ENCODE results near the gene EVI5.

Gene EVI5

DNA sequence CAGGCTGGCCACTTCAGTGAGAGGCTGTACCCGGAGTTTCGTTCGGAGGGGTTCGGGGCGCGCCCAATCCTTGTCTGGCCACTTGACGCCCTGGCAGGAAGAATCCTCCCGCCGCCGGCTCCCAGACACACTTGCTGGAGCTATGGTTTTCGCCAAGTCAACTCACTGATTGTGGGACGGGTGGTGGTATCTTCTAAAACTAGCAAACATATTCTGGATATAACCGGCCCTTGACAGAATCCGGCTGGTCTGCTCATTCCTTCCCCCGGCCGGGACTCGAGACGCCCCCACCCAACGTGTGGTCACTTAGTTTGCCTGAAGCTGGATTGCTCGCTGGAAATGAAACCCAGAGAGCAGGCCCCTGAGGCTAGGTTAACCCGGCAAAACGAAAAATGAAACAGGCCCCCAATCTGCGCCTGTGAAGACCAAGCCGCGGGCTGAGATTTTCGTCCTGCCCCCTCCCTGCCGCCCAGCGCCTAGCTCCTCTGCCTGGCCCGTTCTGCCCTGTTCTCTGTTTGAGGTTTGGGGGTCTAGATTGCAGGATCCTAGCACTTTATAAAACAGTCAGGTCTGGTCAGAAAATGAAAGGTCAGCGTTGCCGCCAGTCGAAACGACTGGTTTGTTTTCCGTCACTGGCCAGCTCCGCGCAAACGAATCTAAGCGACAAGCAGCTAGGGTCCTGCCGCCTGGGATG lies 302.8 kb downstream of the EVI5 start:
- peak; percentile 36 for DNase-seq

DNA sequence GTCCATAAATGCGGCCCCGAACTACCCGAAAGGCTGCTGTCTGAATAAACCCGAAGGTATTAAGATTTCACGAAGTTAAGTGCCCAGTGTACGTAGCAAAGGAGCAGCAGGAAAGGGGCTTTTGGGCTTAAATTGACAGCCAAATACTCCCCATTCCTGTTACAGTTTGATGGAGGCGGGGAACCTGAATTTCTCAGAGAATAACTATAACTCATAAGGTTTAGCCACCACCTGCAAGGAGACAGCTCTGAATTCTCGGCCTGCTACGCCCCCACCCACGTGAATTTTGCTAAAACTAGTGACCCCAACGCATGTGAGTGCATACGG lies 303.3 kb downstream of the EVI5 start:
- no peak for DNase-seq

DNA sequence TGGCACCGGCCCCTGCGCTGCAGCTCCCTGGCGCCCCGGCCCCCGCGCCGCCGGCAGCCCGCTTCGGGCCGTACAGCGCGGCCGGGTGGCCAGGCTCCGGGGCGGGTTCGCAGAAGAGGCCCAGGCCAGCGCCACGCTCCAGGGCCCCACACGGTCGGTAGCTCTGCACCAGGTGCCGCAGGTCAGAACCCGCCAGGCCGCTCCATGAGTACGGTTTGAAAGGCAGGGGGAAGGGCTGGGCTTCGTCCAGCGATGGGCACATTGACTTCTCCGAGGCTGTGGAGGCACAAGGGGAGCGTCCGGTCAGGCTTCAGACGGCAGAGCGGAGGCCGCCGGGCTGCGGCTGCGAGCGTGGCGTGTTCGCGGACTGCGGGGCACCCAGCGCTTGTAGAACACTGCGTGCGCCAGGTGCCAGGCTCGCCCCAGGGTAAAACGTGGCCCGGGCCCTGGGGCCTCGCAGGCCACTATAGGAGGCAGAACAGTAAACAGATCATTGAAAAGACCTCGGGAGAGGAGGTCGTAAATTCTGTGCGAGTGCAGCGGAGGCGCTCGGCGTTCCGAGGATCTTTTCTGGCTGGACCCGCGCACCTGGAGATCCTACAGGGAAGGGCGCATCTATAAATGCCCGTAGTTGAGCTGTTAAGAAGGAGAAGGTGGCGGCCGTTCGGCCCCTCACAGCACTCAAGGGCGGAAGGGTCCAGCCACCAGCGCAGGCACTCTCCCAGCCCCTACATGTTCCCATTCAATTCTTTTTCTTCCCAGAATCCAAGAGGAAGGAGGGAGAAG lies 303.9 kb downstream of the EVI5 start:
- DNase-seq, result no peak

GRCh38 chr1:92480200-92480812 lies 304.6 kb downstream of the EVI5 start:
- DNase-seq, result no peak

DNA sequence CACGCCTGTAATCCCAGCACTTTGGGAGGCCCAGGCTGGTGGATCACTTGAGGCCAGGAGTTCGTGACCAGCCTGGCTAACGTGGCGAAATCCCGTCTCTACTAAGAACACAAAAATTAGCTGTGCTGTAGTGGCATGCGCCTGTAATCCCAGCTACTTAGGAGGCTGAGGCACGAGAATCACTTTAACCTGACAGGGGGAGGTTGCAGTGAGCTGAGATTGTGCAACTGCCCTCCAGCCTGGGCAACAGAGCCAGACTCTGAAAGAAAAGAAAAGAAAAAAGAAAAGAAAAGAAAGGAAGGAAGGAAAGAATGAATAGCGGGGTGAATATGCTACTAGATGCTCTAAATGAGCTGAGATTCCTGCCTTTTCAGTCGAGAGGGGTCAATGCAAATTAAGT lies 305.3 kb downstream of the EVI5 start:
- no peak for DNase-seq

- DNase-seq, result peak; percentile 37
Measured at GRCh38 chr1:92478393-92478792, 306.5 kb downstream of the EVI5 start.

DNA sequence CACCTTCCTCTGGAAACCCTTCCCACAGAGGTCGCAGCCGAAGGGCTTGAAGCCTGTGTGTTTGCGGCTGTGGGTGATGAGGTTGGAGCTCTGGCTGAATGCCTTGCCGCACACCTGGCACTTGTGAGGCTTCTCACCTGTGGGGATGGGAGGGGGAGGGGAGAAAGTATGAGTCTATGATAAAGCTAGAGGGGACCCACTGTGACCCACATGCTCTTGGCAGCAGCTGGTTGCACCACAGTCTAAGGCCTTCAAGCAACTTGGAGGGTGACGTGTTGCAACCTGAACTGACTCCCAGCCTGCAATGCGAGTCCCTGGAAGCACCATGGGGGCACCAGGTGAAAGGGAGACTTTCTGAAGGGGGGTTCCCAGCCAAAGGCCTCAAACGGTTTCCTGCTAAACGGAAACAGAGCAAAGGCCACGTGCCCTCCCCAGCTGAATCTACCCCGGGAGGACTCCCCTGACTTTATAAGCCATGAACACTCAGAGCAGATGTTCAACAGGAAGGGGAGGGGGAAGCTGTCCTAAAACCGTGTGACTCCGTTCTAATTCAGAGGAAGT lies 308.8 kb downstream of the EVI5 start:
- DNase-seq, result peak; percentile 69

- DNase-seq, result no peak
Measured at GRCh38 chr1:92475029-92475428, 309.9 kb downstream of the EVI5 start.

DNA sequence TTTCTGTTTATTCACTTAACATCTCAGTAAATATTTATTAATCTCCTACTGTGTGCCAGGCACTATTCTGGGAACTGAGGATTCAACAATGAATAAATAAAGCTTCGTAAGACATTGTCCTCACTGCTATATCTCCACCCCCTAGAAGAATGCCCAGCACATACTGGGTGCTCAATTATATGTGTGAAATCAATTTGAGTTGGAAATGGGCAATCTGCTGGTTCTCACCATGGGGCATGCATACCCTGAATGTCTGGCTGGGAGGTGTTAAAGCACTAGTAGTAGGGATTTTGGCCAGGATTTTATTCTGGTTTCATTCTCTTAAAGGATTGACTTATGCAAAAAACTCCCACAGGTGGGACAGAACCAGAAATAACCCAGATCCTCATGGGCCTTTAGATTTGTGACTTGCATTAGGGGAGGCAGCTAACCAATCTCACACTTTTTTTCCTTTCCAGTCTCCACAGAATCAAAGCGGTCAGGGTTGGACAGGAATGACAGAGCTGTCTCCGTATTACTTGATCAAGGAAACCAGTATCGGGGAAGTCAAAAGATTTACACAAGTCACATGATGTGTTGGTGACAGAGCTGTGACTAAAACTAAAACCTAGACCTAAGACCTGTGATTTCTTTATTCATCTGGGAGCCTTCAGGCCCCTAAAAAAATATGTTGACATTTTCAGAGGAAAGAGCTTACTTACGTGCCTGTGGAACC lies 311.0 kb downstream of the EVI5 start:
- DNase-seq, result peak; percentile 50

DNA sequence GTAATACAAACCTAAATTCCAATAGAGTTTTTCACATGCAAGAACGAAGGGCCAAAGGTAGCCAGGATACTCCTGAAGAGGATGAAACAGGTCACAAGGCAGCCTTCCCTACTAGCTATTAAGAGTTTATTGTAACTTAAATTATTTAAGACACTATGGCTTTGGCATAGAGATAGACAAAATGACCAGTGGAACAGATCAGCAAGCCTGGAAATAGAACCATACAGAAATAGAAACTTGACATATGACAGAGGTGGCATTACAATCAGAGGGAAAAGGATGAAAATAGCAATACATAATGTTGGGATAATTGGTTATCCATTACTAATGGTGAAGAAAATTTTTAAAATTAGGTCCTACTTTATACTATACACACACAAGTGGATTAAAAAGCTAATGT lies 314.7 kb downstream of the EVI5 start:
- no peak for DNase-seq

- DNase-seq, result no peak
Measured at GRCh38 chr1:92466683-92467352, 318.1 kb downstream of the EVI5 start.

- no peak for DNase-seq
Measured at GRCh38 chr1:92465256-92465647, 319.7 kb downstream of the EVI5 start.

GRCh38 chr1:92464588-92465255 lies 320.2 kb downstream of the EVI5 start:
- DNase-seq, result no peak

DNA sequence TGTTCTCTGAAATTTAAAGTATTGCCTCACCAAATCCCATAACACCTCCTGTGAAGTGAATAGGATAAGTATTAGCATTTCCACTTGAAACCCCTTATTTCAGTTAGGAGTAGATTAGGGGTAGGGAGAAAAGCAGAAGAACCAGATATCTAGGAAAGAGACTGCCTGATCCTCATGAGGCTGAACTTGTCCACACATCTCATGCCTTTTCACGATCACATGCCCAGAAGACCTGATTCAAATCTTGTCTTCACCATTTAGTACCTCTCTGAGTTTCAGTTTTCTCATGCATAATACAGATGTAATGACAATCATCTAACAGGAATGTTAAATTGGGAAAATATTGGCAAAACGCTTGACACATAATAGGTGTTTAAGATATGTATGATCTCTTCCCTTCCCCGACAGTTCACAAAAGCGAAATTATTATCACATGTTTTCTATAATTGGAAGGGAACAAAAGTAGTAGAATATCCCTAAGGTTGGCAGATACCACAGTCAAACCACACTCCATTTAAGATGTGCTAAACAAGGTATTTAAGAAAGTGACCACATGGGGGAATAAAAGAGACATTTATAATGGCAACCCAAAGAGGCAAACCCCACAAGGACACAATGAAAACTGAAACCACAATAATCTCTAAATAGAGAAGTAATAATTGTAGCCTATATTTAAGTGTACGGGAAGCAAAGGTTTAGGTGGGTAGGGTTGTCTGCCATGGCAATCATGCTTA lies 323.4 kb downstream of the EVI5 start:
- no peak for DNase-seq

- no peak for DNase-seq
Measured at GRCh38 chr1:92459871-92460320, 325.0 kb downstream of the EVI5 start.

All from stimulated activated CD8-positive, alpha-beta memory T cell treated with anti-CD3 and anti-CD28 coated beads, Interleukin-4, amount 100 ng/mL, for 48 hours (primary cell).